ENCODE results near the gene ZBED1.
"Not testable (repeated sequence)": the region's sequence is repeated elsewhere in the genome, so short reads cannot be mapped to it uniquely, and the experiment has no call there.

ZBED1 gene

DNA sequence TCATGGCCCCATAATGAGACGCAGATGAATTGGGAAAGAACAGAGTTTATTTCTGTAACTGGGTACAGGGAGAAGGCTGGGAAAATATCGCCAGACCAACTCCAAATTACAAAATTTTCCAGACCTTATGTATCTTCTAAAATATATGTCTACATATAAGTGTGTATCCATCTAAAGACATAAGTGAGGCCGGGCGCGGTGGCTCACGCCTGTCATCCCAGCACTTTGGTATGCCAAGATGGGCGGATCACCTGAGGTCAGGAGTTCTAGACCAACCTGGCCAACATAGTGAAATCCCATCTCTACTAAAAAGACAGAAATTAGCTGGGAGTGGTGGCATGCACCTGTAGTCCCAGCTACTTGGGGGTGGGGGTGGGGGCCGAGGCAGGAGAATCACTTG lies 11.7 kb upstream of the ZBED1 start:
- Histone ChIP-seq H3K4me3 (ENCODE audit: low read length) (no peak overlapping the region), H2AFZ (ENCODE audit: low read depth, low read length) (no peak overlapping the region), H3K9me3 (ENCODE audit: low read length) (peaks cover 4% of the 10 kb centered on the region), H3K4me1 (ENCODE audit: insufficient read depth, low read length) (peaks cover 5% of the 10 kb centered on the region), H3K36me3 (ENCODE audit: insufficient read depth, low read length) (no peaks in the 10 kb centered on the region), H3K27me3 (ENCODE audit: insufficient read depth, low read length) (no peaks in the 10 kb centered on the region)

DNA sequence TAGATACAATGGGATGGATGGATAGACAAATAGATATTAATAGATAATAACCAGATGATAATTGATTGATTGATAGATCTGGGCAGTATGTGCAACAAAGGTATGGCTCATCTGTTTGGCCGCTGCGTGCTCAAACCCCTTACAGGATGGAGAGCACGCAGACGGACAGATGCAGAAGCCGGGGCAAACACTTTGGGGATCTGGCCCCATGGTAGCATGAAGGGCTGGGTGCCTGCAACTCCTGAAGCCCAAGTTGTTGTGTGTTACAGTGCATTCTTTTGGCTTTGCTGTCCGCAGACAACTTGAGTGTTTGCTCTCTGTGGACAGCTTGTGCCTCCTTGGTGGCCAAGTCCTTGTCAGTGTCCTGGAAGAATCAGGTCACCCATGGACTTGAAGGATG lies 10.6 kb upstream of the ZBED1 start:
- Histone ChIP-seq H3K4me1 (ENCODE audit: insufficient read depth, low read length) (no peaks in the 10 kb centered on the region), H3K36me3 (ENCODE audit: insufficient read depth, low read length) (no peaks in the 10 kb centered on the region), H2AFZ (ENCODE audit: low read depth, low read length) (no peak overlapping the region), H3K4me3 (ENCODE audit: low read length) (no peak overlapping the region), H3K9me3 (ENCODE audit: low read length) (peaks cover 4% of the 10 kb centered on the region), H3K27me3 (ENCODE audit: insufficient read depth, low read length) (no peaks in the 10 kb centered on the region)

DNA sequence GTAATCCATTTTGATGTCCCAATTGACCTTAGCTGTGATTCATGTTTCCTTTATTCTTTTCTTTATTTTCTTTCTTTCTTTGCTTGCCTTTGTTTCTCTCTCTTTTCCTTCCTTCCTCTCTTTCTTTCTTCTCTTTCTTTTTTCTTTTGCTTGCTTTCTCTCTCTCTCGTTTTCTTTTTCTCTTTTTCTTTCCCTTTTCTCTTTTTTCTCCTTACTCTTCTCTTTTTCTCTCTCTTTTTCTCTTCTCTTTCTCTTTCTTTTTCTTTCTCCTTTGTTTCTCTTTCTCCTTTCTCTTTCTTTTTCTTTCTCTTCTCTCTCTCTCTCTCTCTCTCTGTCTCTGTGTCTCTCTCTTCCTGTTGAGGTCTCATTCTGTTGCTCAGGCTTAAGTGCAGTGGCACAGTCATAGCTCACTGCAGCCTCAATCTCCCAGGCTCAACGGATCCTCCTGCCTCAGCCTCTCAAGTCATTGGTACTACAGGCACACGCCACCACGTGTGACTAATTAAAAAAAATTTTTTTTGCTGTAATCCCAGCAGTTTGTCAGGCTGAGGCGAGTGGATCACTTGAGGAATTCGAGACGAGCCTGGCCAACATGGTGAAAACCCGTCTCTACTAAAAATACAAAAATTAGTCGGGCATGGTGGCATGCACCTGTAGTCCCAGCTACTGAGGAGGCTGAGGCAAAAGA lies 8.0 kb upstream of the ZBED1 start:
- no peaks in the 10 kb centered on the region for H3K36me3 ChIP-seq (ENCODE audit: insufficient read depth, low read length)
- peaks cover 4% of the 10 kb centered on the region for H3K9me3 ChIP-seq (ENCODE audit: low read length)
- H3K27me3 ChIP-seq (ENCODE audit: insufficient read depth, low read length): no peaks in the 10 kb centered on the region
- no peak overlapping the region for H2AFZ ChIP-seq (ENCODE audit: low read depth, low read length)
- H3K4me1 ChIP-seq (ENCODE audit: insufficient read depth, low read length): no peaks in the 10 kb centered on the region
- H3K4me3 ChIP-seq (ENCODE audit: low read length): no peak overlapping the region

DNA sequence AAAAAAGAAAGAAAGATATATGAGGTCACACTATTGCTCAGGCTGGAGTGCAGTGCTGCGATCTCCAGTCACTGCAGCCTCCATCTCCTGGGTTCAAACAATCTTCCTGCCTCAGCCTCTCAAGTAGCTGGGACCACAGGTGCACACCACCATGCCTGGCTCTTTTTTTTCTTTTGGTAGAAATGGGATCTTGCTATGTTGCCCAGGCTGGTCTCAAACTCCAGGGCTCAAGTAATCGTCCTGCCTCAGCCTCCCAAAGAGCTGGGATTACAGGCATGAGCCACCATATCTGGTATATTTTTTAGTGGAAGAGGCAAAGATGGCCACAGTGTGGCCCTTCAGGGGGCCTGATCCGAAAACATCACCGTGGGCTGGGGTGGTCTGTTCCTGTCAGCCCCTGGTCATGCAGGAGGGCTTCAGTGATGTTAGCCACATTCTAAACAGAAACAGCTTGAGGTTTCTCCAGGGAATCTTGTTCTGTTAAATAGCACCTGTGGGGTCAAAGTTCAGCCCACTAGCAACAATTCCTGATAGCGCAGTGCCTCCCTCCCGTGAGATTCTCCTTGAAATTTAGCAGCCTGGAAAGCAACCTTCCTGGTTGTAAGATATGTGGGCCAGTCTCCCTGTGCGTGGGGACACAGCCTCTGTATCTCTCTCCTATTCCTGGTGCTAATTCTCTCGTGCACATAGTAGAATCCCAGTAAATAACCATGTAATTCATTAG lies 7.3 kb upstream of the ZBED1 start:
- no peak overlapping the region for H2AFZ ChIP-seq (ENCODE audit: low read depth, low read length)
- H3K36me3 ChIP-seq (ENCODE audit: insufficient read depth, low read length): no peaks in the 10 kb centered on the region
- H3K27me3 ChIP-seq (ENCODE audit: insufficient read depth, low read length): no peaks in the 10 kb centered on the region
- H3K4me1 ChIP-seq (ENCODE audit: insufficient read depth, low read length): no peaks in the 10 kb centered on the region
- no peak overlapping the region for H3K4me3 ChIP-seq (ENCODE audit: low read length)
- H3K9me3 ChIP-seq (ENCODE audit: low read length): peaks cover 4% of the 10 kb centered on the region

DNA sequence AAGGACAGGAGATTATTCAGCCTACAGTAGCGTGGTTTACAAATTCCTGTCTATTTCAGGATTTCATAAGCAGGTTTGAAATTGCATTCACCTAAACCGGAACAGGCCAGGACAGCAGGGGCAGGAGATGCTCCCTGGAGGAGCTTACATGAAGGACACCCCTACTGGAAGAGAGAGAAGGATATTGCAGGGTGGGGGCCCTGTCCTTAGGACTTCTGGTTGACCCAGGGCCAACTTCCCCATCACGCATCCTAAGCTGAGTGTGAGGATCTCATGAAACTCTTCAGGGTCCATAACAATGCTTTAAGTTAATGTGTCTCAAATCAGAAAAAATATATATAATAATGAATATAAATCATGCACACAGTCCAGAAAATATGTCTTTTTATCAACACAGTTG lies 6.4 kb upstream of the ZBED1 start:
- Histone ChIP-seq H2AFZ (ENCODE audit: low read depth, low read length) (no peak overlapping the region), H3K9me3 (ENCODE audit: low read length) (peaks cover 4% of the 10 kb centered on the region), H3K4me3 (ENCODE audit: low read length) (no peak overlapping the region), H3K36me3 (ENCODE audit: insufficient read depth, low read length) (no peaks in the 10 kb centered on the region), H3K4me1 (ENCODE audit: insufficient read depth, low read length) (no peaks in the 10 kb centered on the region), H3K27me3 (ENCODE audit: insufficient read depth, low read length) (no peaks in the 10 kb centered on the region)

DNA sequence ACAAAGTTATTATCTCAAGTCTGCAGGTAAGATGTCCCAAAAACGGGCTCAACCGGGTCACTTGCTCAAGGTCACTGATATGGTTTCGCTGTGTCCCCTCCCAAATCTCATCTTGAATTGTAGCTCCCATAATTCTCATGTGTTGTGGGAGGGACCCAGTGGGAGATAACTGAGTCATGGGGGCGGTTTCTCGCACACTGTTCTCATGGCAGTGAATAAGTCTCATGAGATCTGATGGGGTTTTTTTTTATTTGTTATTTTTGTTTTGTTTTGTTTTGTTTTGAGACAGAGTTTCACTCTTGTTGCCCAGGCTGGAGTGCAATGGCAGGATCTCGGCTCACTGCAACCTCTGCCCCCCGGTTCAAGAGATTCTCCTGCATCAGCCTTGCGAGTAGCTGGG lies 4.6 kb upstream of the ZBED1 start:
- H3K9me3 ChIP-seq (ENCODE audit: low read length); H3K4me1 ChIP-seq (ENCODE audit: insufficient read depth, low read length); H3K4me3 ChIP-seq (ENCODE audit: low read length); H3K36me3 ChIP-seq (ENCODE audit: insufficient read depth, low read length); H3K27me3 ChIP-seq (ENCODE audit: insufficient read depth, low read length); H2AFZ ChIP-seq (ENCODE audit: low read depth, low read length): not testable (repeated sequence)

DNA sequence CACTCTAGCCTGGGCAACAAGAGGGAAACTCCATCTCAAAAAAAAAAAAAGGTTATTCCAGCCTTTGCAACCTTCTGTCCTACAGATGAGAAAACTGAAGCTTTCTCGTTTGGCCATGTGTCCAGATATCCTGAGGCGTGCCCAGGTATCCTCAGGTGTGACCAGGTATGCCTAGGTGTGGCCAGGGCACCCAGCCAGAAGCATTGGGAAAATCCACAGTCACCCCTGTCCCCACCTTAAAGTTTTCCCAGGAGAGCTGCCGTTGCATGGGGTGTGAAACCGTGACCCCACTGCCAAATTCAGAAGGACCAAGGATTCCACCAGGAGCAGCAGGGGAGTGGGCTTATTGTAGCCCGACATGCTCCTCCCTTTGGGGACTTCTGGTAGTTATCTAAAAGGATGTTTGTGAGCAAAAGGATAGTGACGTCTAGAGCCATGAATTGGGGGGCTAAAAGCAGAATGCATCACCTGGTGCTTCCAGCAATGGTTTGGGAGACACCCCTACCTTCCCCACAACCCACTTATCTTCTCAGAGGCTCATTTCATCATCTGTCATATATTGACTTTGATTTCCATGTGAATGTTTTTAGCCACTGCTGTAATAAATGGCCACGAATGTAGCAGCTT lies 4.0 kb upstream of the ZBED1 start:
- Histone ChIP-seq H3K36me3 (ENCODE audit: insufficient read depth, low read length) (no peaks in the 10 kb centered on the region), H3K27me3 (ENCODE audit: insufficient read depth, low read length) (no peaks in the 10 kb centered on the region), H2AFZ (ENCODE audit: low read depth, low read length) (no peak overlapping the region), H3K9me3 (ENCODE audit: low read length) (no peaks in the 10 kb centered on the region), H3K4me1 (ENCODE audit: insufficient read depth, low read length) (peaks cover 3% of the 10 kb centered on the region), H3K4me3 (ENCODE audit: low read length) (no peak overlapping the region)

DNA sequence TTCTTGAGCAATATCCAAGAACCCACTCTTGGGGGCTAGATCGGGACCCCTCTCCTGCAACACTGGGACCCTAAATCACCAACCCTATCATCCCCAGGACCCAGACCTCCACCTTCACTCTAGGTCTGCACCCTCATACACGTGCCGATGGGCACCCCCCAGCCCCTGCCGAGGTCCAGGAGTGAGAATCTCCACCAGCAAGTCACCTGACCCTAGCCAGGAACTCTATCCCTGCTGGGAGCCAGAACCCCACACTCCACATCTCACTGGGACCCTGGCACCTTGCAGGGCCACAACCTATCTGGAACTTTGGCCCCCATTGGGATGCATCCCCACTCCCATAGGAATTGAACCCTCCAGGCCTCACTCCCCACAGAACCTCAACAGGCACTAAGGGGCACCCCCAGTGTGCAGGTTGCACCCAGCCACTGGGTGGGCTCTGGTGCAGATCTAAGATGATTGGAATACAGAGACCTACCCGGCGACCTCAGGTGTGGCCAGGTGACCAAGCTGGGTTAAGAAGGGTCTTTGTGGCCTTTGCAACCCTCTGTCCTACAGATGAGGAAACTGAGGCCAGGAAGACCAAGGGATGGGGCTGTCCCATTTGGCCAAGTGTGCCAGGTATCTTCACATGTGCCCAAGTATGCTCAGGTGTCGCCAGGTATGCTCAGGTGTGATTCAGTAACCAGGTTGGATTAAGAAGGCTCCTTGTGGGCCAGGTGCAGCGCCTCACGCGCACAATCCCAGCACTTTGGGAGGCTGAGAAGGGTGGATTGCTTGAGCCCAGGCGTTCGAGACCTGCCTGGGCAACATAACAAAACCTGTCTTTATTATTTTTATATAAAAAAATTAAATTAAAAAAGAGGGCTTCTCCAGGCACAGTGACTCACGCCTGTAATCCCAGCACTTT lies 3.1 kb upstream of the ZBED1 start:
- Histone ChIP-seq H3K4me3 (ENCODE audit: low read length) (no peak overlapping the region), H2AFZ (ENCODE audit: low read depth, low read length) (no peak overlapping the region), H3K4me1 (ENCODE audit: insufficient read depth, low read length) (peaks cover 13% of the 10 kb centered on the region), H3K9me3 (ENCODE audit: low read length) (no peaks in the 10 kb centered on the region), H3K27me3 (ENCODE audit: insufficient read depth, low read length) (no peaks in the 10 kb centered on the region), H3K36me3 (ENCODE audit: insufficient read depth, low read length) (no peaks in the 10 kb centered on the region)

DNA sequence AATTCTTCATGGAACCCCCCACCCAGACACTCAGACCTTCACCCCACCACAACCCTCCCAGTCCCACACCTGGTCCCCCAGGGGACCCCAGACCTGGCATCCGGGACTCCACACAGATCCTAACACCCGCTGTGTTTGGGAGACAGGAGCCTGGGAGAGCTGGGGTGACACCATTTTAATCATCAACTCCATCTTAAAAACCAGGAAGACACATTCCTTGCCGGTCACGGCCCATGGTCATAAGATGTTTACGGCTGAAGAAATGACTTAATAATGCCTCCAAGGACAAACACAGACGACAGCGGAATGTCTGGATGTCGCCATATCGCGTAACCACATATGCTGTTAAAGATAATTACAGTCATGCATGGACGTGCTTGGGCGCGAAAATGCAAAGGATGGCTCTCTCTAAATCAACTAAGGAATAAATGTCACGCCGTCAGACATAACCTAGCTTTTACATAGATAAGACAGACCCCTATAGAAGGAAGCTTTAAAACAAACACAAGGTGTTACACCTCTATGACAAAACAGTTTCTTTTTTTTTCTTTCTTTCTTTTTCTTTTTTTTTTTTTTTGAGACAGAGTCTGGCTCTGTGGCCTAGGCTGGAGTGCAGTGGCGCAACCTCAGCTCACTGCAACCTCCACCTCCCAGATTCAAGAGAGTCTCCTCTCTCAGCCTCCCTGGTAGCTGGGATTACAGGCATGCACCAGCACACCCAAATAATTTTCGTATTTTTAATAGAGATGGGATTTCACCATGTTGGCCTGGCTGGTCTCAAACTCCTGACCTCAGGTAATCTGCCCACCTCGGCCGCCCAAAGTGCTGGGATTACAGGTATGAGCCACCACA lies 2.1 kb upstream of the ZBED1 start:
- Histone ChIP-seq H3K36me3 (ENCODE audit: insufficient read depth, low read length) (no peaks in the 10 kb centered on the region), H3K4me3 (ENCODE audit: low read length) (no peak overlapping the region), H2AFZ (ENCODE audit: low read depth, low read length) (no peak overlapping the region), H3K27me3 (ENCODE audit: insufficient read depth, low read length) (no peaks in the 10 kb centered on the region), H3K9me3 (ENCODE audit: low read length) (no peaks in the 10 kb centered on the region), H3K4me1 (ENCODE audit: insufficient read depth, low read length) (peaks cover 21% of the 10 kb centered on the region)

DNA sequence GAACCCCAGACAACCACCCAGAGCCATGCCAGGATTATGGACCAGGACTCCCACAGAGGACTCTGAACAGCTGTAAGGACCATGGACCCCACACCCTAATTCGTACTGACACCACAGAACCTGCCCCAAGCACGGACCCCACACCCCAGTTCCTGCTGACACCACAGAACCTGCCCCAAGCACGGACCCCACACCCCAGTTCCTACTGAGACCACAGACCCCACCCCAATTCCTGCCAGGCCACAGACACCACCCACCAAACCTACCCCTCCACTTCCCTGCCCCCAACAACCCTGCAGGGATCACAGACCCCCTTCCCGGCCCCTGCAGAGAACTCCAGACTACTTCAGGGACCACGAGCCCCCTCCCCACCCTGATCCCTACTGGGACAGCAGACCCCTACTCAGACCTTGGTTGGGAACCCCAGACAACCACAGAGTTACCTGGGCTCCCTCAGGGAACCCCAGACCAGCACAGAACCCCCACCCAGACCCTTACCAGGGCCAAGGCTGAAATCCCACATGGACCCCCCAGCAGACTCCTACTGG lies 1.4 kb upstream of the ZBED1 start:
- H3K36me3 ChIP-seq (ENCODE audit: insufficient read depth, low read length): peaks cover under 1% of the 10 kb centered on the region
- no peak overlapping the region for H3K4me3 ChIP-seq (ENCODE audit: low read length)
- peaks cover 24% of the 10 kb centered on the region for H3K4me1 ChIP-seq (ENCODE audit: insufficient read depth, low read length)
- H3K27me3 ChIP-seq (ENCODE audit: insufficient read depth, low read length): no peaks in the 10 kb centered on the region
- no peaks in the 10 kb centered on the region for H3K9me3 ChIP-seq (ENCODE audit: low read length)
- no peak overlapping the region for H2AFZ ChIP-seq (ENCODE audit: low read depth, low read length)

DNA sequence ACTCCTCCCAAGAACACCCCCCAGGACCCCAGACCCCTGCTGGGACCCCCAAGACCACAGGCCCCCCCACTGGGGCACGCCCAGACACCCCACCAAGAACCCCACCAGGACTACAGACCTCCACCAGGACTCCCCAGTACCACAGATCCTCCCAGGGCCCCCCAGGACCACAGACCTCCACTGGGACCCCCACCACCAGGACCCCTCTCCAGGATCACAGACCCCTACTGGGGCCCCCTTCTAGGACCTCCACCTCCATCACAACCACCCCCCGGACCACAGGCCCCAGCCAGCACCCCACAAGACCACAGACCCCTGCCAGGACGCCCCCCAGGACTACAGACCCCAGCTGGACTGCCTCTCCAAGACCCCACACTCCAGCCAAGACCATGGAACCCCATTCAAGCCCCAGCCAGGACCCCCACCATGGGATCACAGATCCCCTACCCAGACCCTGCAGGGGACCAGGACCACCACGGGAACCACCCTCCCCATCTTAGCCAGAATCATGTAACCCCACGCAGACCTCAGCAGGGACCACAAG lies 855 bp upstream of the ZBED1 start:
- Histone ChIP-seq H3K4me3 (ENCODE audit: low read length) (no peak overlapping the region), H3K36me3 (ENCODE audit: insufficient read depth, low read length) (peaks cover 4% of the 10 kb centered on the region), H2AFZ (ENCODE audit: low read depth, low read length) (no peak overlapping the region), H3K9me3 (ENCODE audit: low read length) (no peaks in the 10 kb centered on the region), H3K4me1 (ENCODE audit: insufficient read depth, low read length) (peaks cover 24% of the 10 kb centered on the region), H3K27me3 (ENCODE audit: insufficient read depth, low read length) (no peaks in the 10 kb centered on the region)
